Calu3 (cell line): ENCODE results near the gene NAALADL2. TPM values are rescaled to one million over a fixed set of nuclear protein-coding genes. Genes with fewer than 3 reads are reported as not detected.

ENCODE experiments used
- BruUV-seq: library from RNA; stranded (reverse); fragments of 400-500 nt; replicated peaks from 2 replicates; lab custom pipeline; 2021; lab: Mats Ljungman, UMichigan
- CTCF ChIA-PET: fragments of 300-600 bp; sonication (Branson Sonifier 250); formaldehyde crosslinking; loops from one replicate; lab custom pipeline; 2022; ENCODE audit warnings: antibody characterized with exemption; lab: Charles Lee
- DNase-seq: peaks from one replicate; pipeline ENCODE4 v3.0.0; 2022
- H3K27ac Mint-ChIP-seq: one replicate; pipeline ENCODE4 v1.8.0; 2022; ENCODE audit warnings: mixed read lengths; ENCODE audit not compliant: unreplicated experiment
- H3K27me3 Mint-ChIP-seq: one replicate; pipeline ENCODE4 v1.8.0; 2022; ENCODE audit warnings: mixed read lengths; ENCODE audit not compliant: unreplicated experiment
- H3K36me3 Mint-ChIP-seq: one replicate; pipeline ENCODE4 v1.8.0; 2022; ENCODE audit warnings: mild to moderate bottlenecking, moderate library complexity, mixed read lengths; ENCODE audit not compliant: insufficient read depth, unreplicated experiment
- H3K4me1 Mint-ChIP-seq: one replicate; pipeline ENCODE4 v1.8.0; 2022; ENCODE audit warnings: mild to moderate bottlenecking, low read depth, mixed read lengths; ENCODE audit not compliant: unreplicated experiment
- H3K4me3 Mint-ChIP-seq: one replicate; pipeline ENCODE4 v1.8.0; 2022; ENCODE audit warnings: mild to moderate bottlenecking, low read depth, moderate library complexity, mixed read lengths; ENCODE audit not compliant: unreplicated experiment
- H3K9me3 Mint-ChIP-seq: one replicate; pipeline ENCODE4 v1.8.0; 2022; ENCODE audit warnings: low read depth, mixed read lengths; ENCODE audit not compliant: unreplicated experiment
- intact Hi-C: fragments of 100-400 bp; cut with micrococcal nuclease; formaldehyde crosslinking; loops from one replicate; pipeline ENCODE4 v1.10.0; 2022; ENCODE audit not compliant: unreplicated experiment
- total RNA-seq: library from RNA; stranded (reverse); gene quantifications from 2 replicates; pipeline ENCODE4 v1.2.3, GENCODE V29; 2022
- TF ChIP-seq, protein P1 (sequence below): fragments of 200-600 bp; IDR thresholded peaks from one replicate; pipeline ENCODE4 v1.8.0; 2022; ENCODE audit warnings: antibody characterized with exemption; ENCODE audit not compliant: unreplicated experiment

Gene NAALADL2
- total RNA-seq, 1 experiment from 2014 or later: 36.9 TPM

DNA sequence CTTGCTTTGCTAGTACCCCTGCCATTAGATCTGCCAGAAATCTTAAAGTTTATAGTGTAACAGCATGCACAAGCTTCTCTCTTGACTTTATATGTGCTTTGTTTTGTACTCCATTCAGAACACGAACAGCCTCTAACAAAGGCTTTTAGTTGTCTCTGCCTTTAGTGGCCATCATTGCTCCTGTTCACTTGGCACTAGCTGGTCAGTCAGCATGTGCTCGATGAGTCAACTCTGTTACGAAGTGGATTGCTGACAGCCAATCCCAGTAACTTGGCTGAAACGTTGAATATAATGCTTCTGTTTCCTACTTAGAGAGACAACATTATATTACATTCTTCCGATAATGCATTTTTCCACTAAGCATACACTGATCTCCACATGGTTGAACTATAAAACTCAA lies 349.2 kb downstream of the NAALADL2 start:
- Mint-ChIP-seq H3K4me3 (no peak overlapping the region), H3K36me3 (no peaks in the 10 kb centered on the region), H3K27ac (no peak overlapping the region), H3K9me3 (peaks cover 10% of the 10 kb centered on the region), H3K4me1 (peaks cover 33% of the 10 kb centered on the region), H3K27me3 (no peaks in the 10 kb centered on the region)
- intact Hi-C loops: no loop called here
- TF ChIP-seq, protein P1, sequence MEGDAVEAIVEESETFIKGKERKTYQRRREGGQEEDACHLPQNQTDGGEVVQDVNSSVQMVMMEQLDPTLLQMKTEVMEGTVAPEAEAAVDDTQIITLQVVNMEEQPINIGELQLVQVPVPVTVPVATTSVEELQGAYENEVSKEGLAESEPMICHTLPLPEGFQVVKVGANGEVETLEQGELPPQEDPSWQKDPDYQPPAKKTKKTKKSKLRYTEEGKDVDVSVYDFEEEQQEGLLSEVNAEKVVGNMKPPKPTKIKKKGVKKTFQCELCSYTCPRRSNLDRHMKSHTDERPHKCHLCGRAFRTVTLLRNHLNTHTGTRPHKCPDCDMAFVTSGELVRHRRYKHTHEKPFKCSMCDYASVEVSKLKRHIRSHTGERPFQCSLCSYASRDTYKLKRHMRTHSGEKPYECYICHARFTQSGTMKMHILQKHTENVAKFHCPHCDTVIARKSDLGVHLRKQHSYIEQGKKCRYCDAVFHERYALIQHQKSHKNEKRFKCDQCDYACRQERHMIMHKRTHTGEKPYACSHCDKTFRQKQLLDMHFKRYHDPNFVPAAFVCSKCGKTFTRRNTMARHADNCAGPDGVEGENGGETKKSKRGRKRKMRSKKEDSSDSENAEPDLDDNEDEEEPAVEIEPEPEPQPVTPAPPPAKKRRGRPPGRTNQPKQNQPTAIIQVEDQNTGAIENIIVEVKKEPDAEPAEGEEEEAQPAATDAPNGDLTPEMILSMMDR: no peak
- DNase-seq: no peak
- no TSS peak for BruUV-seq
- CTCF ChIA-PET: no interaction called here

DNA sequence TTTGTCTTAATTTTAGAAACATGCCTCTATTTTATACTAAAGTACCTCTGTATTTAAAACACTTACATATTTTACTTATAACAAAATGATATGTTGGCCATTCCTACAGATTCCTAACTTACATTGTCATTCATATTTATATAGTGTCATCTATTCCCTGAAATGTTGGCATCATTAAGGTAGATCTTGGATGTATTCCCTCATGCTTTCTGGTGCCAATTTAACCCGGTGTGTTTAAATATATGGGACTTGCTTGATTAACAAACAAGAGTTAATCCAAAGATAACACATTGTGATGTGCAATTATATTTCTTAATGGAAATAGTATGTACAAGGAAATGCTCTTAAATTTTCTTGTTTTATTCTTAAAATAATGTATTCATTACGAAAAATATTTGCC lies 352.3 kb downstream of the NAALADL2 start:
- Mint-ChIP-seq H3K4me1 (peaks cover 37% of the 10 kb centered on the region), H3K9me3 (no peaks in the 10 kb centered on the region), H3K36me3 (no peaks in the 10 kb centered on the region), H3K27ac (no peak overlapping the region), H3K27me3 (no peaks in the 10 kb centered on the region), H3K4me3 (no peak overlapping the region)
- no TSS peak for BruUV-seq
- intact Hi-C loops: loop anchor here (5.0 kb wide), 1 partner anchor 956 kb away; no protein-coding TSS in a partner anchor
- CTCF ChIA-PET: no interaction called here
- no peak for DNase-seq
- TF ChIP-seq, protein P1: no peak

DNA sequence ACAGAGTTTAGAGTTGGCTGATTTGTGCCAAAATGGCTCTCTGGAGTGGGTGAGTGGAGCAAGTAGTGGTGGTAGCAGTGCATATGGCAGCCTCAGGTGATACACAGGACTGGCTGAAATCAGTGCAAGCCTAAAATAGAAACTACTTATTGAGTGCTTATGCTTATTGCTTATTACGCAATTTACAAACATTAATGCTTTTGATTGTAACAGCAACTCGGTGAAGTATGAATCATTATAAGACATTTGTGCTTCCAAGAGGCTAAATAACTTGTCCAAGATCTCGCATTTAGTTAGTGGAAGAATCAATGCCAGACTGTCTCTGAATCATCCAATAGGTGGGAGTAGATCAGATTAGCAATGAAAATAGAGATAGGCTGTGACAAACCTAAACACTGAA lies 353.8 kb downstream of the NAALADL2 start:
- no peaks in the 10 kb centered on the region for H3K27me3 Mint-ChIP-seq
- CTCF ChIA-PET: no interaction called here
- intact Hi-C loops: loop anchor here (5.0 kb wide), 1 partner anchor 954 kb away; no protein-coding TSS in a partner anchor
- no peaks in the 10 kb centered on the region for H3K36me3 Mint-ChIP-seq
- no peaks in the 10 kb centered on the region for H3K9me3 Mint-ChIP-seq
- BruUV-seq: no TSS peak
- H3K27ac Mint-ChIP-seq: peak overlapping the region; percentile 45
- peak; percentile 20 for DNase-seq
- TF ChIP-seq, protein P1: no peak
- H3K4me1 Mint-ChIP-seq: peaks cover 24% of the 10 kb centered on the region
- no peak overlapping the region for H3K4me3 Mint-ChIP-seq

DNA sequence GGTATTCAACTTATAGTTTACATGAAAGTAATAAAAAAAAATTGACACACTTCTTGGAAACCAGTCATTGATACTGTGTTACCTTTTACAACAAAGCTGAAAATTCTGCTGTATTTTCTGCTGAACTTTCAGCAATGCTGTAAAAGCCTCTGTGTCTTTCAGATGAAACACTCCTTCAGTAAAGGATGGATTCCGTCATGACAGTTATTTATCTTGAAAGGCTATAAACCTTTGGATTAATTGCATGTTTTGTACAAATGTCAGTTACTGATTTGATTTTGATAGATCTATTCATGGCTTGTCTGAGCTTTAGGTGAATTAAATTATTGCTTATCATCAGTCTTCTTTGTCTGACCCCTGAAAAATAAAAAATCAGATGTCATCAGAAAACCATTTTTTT lies 355.1 kb downstream of the NAALADL2 start:
- CTCF ChIA-PET: interaction anchor here (0.5 kb wide), 1 partner anchor 512 kb away, joined by 4 read pairs; no protein-coding TSS in a partner anchor
- no peak overlapping the region for H3K4me3 Mint-ChIP-seq
- peaks cover 16% of the 10 kb centered on the region for H3K4me1 Mint-ChIP-seq
- BruUV-seq: no TSS peak
- no peak for DNase-seq
- intact Hi-C loops: loop anchor here (5.0 kb wide), 1 partner anchor 953 kb away; no protein-coding TSS in a partner anchor
- TF ChIP-seq, protein P1: no peak
- no peaks in the 10 kb centered on the region for H3K9me3 Mint-ChIP-seq
- no peaks in the 10 kb centered on the region for H3K36me3 Mint-ChIP-seq
- H3K27me3 Mint-ChIP-seq: no peaks in the 10 kb centered on the region
- H3K27ac Mint-ChIP-seq: no peak overlapping the region
